HG03135 (cell line): ENCODE data around the gene CLN5.

ENCODE experiments used
- ATAC-seq: cut with Tn5 transposase; IDR thresholded peaks from one replicate; pipeline ENCODE4 v1.9.1; 2021; ENCODE audit warnings: mild to moderate bottlenecking, moderate library complexity; ENCODE audit not compliant: unreplicated experiment

CLN5 gene

DNA sequence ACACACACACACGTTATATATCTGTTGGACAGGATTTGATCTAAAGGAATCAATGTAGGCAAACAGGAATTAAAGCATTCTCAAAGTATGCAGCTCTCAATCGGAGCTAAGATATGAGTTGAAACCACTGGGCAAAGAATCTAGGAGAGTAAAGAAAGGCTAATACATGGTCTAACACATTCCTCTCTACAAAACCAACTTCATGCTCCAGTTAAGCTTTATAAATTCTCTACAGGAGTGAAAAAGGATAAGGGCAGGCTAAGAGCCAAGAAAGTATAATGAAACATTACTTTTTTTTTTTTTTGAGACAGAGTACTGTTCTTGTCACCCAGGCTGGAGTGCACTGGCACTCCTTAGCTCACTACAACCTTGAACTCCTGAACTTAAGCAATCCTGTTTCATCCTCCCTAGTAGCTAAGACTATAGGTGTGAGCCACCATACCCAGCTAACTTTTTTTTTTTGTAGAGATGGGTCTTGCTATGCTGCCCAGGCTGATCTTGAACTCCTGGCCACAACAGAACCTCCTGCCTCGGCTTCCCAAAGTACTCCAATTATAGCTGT, 24.5 kb downstream of the CLN5 start:
- ATAC-seq, result no peak

DNA sequence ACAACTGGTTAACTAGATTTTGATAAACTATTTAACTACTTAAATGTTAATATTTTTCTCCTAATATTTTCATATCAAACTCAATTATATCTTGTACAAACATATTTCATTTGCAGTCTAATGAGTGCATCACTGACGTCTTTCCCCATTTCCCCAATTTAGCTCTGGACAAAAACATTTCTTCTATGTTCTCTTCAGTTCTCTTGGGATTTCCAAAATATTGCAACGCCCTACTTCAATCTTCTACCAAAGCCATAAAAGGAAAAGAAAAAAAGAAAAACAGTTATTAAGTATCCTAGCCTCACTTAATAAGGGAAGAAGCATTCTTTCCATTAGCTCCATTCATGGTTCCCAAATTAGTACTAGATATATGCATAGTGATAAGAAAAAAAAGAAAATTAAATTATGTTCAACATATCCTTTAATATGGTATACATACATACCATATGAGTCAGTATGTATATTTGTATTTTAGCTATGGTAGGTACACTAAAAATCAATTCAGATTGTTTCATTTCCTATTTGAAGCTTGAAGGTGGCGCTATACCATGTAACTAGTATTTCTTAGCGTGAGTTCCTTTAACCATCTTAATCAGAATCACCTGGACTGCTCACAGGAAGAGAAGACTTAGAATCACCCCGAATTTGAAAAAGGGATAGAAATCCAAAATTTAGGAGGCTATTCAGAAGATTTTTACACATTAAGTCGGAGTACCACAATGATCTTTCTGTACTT, 25.2 kb downstream of the CLN5 start:
- ATAC-seq, result no peak

DNA sequence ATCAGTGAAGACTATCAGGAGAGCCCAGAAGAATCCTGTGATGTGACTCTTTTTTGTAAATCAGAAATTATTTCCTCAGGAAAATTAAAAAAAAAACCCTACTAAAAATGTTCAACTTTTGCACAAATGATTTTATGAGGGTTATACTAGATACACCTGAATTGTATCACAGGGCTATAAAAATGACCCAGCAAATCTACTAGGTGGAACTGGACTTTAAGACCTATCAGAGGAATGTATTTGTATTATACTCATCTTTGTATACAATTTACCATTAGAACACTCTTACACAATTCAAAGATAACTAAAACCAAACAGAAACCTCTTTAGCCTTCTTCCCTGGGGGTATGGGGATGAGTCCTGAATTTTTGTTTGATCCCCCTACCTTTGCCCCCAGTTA, 27.9 kb downstream of the CLN5 start:
- no peak for ATAC-seq

DNA sequence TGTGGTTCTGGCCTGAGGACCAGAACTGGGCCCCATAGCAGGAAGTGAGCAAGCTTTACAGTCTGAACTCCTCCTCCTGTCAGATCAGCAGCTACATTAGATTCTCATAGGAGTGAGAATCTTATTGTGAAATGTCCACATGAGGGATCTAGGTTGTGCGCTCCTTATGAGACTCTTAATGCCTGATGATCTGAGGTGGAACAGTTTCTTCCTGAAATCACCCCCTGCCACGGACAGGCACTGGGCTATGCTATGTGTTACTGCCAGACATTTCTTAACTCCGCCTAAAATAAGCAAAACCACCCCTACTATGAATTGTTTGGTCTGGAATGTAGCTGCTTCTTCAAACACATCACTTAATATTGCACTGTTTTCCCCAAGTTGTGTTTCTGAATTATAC, 30.5 kb downstream of the CLN5 start:
- ATAC-seq, result no peak

GRCh38 chr13:77026255-77026860, 34.5 kb downstream of the CLN5 start:
- peak; percentile 57 for ATAC-seq

DNA sequence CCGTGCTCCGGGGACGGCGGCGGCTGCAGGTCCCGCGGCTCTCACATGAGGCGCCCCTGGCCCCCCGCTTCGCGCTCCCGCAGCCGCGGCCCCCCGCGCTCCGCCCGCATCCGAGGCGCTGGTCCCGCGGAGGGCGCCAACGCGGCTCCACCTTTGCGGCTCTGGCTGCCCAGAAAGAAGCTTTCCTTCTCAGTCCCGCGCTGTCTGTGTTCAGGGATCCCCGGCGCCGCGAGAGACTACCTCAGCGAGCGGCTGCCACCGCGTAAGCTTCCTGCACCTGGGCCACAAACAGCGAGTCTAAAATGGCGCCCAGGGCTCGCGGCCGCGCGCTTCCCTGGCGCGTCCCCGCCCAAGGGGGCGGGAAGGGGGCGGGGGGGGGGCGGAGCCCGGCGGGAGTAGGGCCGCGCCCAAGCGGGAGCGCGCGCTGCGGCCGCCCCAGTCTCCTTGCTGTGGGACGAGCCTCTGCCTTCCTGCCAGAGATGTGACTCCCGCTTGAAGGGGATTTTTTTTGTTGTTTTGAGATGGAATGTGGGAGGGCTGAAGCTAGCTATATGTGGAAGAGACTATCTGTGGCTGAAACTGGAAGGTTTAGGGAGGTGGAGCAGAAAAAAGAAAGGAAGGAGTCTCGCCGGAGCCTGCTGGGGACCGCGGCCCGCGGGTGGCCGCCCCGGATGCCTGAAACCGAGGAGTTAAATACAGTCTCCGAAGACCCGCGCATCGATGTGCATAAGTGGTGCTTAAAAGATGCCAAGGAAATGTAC, 35.2 kb downstream of the CLN5 start, which contains the start of gene FBXL3:
TSS of gene FBXL3 (minus strand) at position 299 of the 761 bp plus-strand sequence. CDS start 5,299 bp downstream, outside the sequence.
- peak; percentile 62 for ATAC-seq

DNA sequence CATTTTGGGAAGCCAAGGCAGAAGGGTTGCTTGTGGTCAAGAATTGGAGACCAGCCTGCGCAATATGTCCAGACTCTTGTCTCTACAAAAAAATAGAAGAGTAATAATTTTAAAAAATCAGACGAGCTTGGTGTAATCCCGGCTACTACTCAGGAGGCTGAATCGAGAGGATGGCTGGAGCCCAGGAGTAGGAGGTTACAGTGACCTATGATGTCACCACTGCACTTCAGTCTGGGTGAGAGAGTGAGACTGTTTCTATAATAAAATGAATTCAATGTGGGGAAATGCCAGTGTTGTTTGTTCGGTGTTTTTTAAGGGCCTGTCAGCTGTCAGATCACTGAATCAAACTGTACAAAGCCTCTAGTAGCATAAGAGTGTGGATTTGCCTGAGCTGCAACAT, 36.3 kb downstream of the CLN5 start:
- ATAC-seq, result no peak

- no peak for ATAC-seq
These were observed 37.6 kb downstream of the CLN5 start for GRCh38 chr13:77029436-77029835.

- no peak for ATAC-seq
These were observed 39.9 kb downstream of the CLN5 start for GRCh38 chr13:77031656-77032243.

- no peak for ATAC-seq
These were observed 41.9 kb downstream of the CLN5 start for GRCh38 chr13:77033717-77034302.

- no peak for ATAC-seq
These were observed 43.0 kb downstream of the CLN5 start for GRCh38 chr13:77034881-77035280.

GRCh38 chr13:77036279-77036678, 44.4 kb downstream of the CLN5 start:
- ATAC-seq, result no peak

- no peak for ATAC-seq
These were observed 47.1 kb downstream of the CLN5 start for GRCh38 chr13:77038907-77039480.

- ATAC-seq, result no peak
These were observed 48.2 kb downstream of the CLN5 start for GRCh38 chr13:77040076-77040475.

GRCh38 chr13:77040835-77041234, 49.0 kb downstream of the CLN5 start:
- ATAC-seq, result no peak

GRCh38 chr13:77042566-77043177, 50.8 kb downstream of the CLN5 start:
- no peak for ATAC-seq

GRCh38 chr13:77047649-77048343, 55.9 kb downstream of the CLN5 start:
- no peak for ATAC-seq

DNA sequence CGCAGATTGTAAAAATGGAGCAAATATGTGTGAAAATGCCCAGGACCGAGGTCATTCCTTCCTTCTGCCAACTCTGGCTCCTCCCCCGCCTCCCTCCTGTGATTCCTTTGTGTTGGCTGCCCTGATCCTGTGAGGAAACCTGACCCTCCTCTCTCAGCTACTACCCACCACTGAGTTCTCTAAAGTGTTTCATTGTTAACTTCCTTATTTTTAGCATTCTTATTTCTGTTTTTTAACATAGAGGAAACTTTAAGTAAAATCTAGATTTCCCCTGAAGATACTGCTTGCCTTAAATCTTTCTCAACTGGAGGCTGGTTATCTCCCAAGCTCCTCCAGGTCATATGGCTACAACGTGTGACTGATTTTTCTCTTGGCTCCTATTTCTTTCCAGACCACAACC, 56.8 kb downstream of the CLN5 start:
- ATAC-seq, result no peak

GRCh38 chr13:77053192-77053591, 61.3 kb downstream of the CLN5 start:
- ATAC-seq, result no peak
